NCI-H1930 (cell line): ENCODE measurements around the gene NUP93.

Source experiments
- DNase-seq, 2 experiments: peaks; one replicate each; lab custom pipeline; 2025; lab: John Stamatoyannopoulos, UW

The NUP93 gene

GRCh38 chr16:56894331-56894917 is 164.5 kb downstream of the NUP93 start:
- DNase-seq, result no peak

- DNase-seq, result no peak
Observed at GRCh38 chr16:56895813-56896212, 165.9 kb downstream of the NUP93 start.

- no peak for DNase-seq
Observed at GRCh38 chr16:56896244-56896643, 166.3 kb downstream of the NUP93 start.

- DNase-seq, result no peak
Observed at GRCh38 chr16:56897026-56897799, 167.3 kb downstream of the NUP93 start.

- no peak for DNase-seq
Observed at GRCh38 chr16:56898847-56899246, 168.9 kb downstream of the NUP93 start.
